ENCODE measurements around the gene NEDD4.
"Not testable (repeated sequence)": the region's sequence is repeated elsewhere in the genome, so short reads cannot be mapped to it uniquely, and the experiment has no call there.

Gene NEDD4

GRCh38 chr15:55823699-55824340, 169.6 kb downstream of the NEDD4 start:
- no peak for DNase-seq

- no peak for DNase-seq
Measured at GRCh38 chr15:55823191-55823670, 170.2 kb downstream of the NEDD4 start.

- DNase-seq = not testable (repeated sequence)
Measured at GRCh38 chr15:55821740-55822139, 171.7 kb downstream of the NEDD4 start.

- DNase-seq = no peak
Measured at GRCh38 chr15:55820043-55820442, 173.4 kb downstream of the NEDD4 start.

DNA sequence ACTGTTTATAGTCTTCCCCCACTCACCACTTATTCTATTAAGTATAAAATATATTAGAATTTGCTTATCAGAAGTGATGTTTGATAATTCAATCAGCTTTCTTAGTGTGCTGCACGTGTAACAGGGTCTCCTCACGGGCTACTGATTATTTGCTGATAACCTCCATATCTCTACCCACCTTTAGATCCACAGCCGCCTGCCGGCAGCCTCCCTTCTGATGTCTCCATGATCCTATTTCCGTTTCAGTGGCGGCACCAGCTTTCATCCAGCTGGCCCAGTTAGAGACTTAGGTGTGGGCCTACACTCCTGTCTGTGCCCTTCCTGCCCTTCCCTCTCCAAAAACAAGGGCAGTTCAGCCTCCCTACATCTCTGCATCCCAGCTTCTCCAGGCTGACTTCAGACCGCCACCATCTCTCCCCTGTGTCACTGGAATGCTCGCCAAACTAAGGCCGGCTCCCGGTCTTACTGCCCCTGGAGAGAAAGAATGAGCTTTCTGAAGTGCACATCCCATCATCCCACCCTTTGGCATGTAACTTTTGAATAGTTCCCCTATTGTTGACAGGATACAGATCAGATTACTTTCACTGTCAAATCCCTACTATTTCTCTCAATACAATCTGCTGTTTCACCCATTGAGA, 173.9 kb downstream of the NEDD4 start:
- no peak for DNase-seq

- DNase-seq = no peak
Measured at GRCh38 chr15:55816017-55816416, 177.4 kb downstream of the NEDD4 start.

- no peak for DNase-seq
Measured at GRCh38 chr15:55802600-55803376, 190.6 kb downstream of the NEDD4 start.

DNA sequence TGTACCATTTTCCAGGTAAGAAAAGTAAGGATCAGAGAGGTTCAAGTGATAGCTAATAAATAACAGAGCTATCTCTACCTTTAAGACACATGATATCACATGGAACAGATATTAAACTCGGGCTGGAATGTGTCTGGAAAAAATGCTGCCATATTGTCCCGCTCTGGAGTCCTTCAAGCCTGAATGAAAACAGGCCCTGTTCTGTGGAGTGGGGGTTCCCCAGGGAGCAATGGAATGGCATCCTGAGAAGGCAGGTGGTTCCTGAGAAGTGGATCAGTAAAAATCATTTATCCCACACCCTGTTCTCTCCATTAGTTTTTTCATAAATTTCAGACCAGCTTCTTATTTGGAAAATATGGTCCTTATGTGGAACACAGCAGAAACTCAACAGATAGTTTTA, 193.2 kb downstream of the NEDD4 start:
- no peak for DNase-seq

GRCh38 chr15:55799291-55800212, 193.9 kb downstream of the NEDD4 start:
- no peak for DNase-seq

GRCh38 chr15:55796321-55796965, 197.0 kb downstream of the NEDD4 start:
- no peak for DNase-seq

- DNase-seq = no peak
Measured at GRCh38 chr15:55795031-55795430, 198.4 kb downstream of the NEDD4 start.

DNA sequence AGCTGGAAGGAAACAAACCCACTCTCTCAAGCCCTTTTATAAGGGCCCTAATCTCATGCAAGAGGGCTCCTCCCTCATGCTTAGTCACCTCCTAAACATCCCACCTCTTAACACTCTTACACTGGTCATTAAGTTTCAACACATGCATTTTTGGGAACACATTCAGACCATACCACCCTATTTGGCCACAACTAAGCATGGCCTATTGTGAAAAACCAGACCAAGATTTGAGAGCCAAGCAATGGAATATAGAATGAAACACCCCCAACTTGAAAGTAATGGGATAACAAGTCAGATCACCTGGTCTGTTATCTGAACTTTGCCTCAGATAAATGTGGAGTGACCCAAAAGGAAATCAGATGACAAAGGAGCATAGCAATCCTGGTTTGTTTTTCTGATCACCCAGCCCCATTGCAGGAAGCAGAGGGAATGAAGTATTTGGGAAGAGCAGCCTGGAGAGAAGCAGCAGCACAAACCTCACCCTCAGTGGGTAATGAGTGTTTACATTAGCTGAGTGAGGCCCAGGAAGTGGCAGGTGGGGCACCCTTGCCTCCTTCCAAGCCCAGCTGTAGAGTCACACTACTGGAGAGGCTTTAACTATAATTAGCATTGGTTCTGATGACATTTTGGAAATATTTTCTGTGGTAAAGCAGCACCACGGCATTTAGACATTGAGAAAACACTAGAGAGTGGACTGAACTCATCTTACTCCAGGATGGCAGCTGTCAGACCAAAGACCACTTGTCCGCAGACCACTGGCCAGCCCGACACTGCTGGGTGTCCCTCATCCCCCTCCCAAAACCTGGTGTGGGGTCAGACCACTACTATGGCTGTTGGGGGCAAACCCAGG, 201.6 kb downstream of the NEDD4 start:
- no peak for DNase-seq

DNA sequence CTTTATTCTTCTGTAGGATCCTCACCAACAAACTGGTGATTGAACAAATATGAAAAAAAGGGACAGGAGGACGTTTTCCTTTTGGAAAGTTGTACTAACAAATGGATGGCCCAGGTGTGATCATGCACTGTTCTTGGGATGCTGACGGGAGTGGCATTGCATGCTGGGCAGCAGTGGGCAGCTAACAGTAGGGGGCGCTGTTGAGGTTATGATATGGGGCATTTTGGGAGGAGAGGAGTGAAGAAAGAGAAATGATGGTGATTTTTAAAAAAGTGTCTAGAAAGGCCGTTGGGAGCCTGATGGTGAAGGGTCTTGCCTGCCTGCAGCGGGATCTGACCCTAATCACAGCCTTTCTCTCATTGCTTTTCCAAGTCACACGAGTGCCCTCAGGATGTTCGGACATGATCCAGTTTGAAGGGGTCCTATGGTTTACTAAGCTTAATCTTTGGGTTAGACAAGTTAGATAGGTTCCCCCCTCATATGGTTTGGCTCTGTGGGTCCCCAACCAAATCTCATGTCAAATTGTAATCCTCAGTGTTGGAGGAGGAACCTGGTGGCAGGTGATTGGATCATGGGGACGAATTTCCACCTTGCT, 204.2 kb downstream of the NEDD4 start:
- peak; percentile 22 for DNase-seq

GRCh38 chr15:55786341-55786740, 207.1 kb downstream of the NEDD4 start:
- DNase-seq = no peak

- DNase-seq = not testable (repeated sequence)
Measured at GRCh38 chr15:55785593-55785992, 207.8 kb downstream of the NEDD4 start.

DNA sequence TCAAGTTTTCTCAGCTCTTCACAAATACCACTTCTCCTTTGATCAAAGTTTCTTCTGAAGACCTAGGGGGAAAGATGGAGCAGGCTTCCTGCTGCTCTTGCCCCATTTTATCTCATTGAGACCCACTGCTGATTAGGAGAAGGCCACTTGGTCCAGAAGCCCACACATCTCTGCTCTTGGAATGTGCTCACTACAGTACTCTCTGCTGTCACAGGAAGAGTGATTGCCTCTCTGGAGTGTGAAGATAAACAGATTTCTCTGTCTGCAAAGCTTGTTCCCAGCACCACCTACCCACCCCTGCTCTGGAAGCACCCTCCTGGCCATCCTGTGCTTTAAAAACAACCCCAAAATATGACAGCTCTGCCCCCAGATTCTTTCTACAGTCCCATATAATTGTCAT, 209.1 kb downstream of the NEDD4 start:
- DNase-seq = no peak

DNA sequence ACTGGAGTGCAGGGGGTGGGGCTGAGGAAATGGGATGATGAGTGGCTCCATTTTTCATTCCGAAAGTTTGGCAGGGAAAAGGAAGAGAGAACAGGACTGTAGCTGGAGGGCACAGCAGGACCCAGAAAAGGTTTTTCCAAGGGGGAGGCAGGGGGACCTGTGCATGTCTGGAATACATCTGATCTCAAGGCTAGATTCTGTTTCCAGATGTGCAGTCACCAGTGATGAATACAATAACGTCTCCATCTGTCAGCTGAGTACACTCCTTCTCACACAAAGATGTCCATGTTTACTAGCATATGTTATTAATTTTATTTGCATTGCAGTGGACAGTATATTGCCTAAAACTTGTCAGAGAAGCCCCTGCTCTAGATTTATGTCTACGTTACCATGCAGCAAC, 210.5 kb downstream of the NEDD4 start:
- DNase-seq = no peak

- no peak for DNase-seq
Measured at GRCh38 chr15:55780292-55780691, 213.1 kb downstream of the NEDD4 start.

- no peak for DNase-seq
Measured at GRCh38 chr15:55778932-55779331, 214.5 kb downstream of the NEDD4 start.
